Measurements from ENCODE around the gene CLDN16. TPM values are rescaled to one million over a fixed set of nuclear protein-coding genes. Genes with fewer than 3 reads are reported as not detected.

The CLDN16 gene
- total and polyA plus RNA-seq, 2 donors (not counting 1 experiment from before 2014, with no cell fraction given), result not detected

GRCh38 chr3:190375671-190376070 is 12.3 kb upstream of the CLDN16 start:
- H3K4me3 ChIP-seq (ENCODE audit: control extremely low read depth in 1 of 5, extremely low read depth in 1 of 5, insufficient read depth in 1 of 5, low read depth in 2 of 5, low read length in 4 of 5), result no peak overlapping the region
- no peaks in the 10 kb centered on the region for H3K79me2 ChIP-seq (ENCODE audit: control insufficient read depth, insufficient read depth, low read length)
- H3K36me3 ChIP-seq (replicated peaks in 1 of 2; ENCODE audit: control extremely low read depth in 1 of 2, control insufficient read depth in 1 of 2, extremely low read depth in 1 of 2, insufficient read depth in 2 of 2, low read length in 1 of 2), result no peaks in the 10 kb centered on the region
- H3K4me2 ChIP-seq (replicated peaks; ENCODE audit: low read depth, low read length, poor library complexity, severe bottlenecking), result no peak overlapping the region
- CTCF ChIA-PET, result no interaction called here
- Mint-ChIP-seq H3K27me3 (peaks cover 8% of the 10 kb centered on the region), H3K4me1 (no peaks in the 10 kb centered on the region), H3K4me3 (no peak overlapping the region), H3K27ac (no peak overlapping the region), H3K9me3 (ENCODE audit: insufficient read depth) (no peaks in the 10 kb centered on the region)
- H2AFZ ChIP-seq (ENCODE audit: insufficient read depth, low read depth, low read length, poor library complexity, severe bottlenecking), result no peak overlapping the region
- intact Hi-C loops (cut with micrococcal nuclease), result no loop called here
- WGBS (ENCODE audit: insufficient coverage), result 90% methylated on average over 1 of the region's 3 CpGs
- H4K20me1 ChIP-seq (ENCODE audit: control insufficient read depth, insufficient read depth, low read length, poor library complexity, severe bottlenecking), result no peaks in the 10 kb centered on the region
- POLR2A ChIA-PET, result no interaction called here
- no peaks in the 10 kb centered on the region for H3K27me3 ChIP-seq (replicated peaks in 1 of 4; ENCODE audit: control extremely low read depth in 1 of 4, control insufficient read depth in 3 of 4, insufficient read depth in 4 of 4, low read length in 3 of 4)
- DNase-seq, result no peak
- no peak for ATAC-seq (ENCODE audit: low read depth)
- no peak overlapping the region for H3K27ac ChIP-seq (ENCODE audit: low read length in 2 of 2)
- TF ChIP-seq EZH2 (IDR thresholded peaks at IDR 0.05; ENCODE audit: borderline replicate concordance, insufficient read depth, low read depth, low read length, poor library complexity, severe bottlenecking), result no peak
- TF ChIP-seq, protein P1, sequence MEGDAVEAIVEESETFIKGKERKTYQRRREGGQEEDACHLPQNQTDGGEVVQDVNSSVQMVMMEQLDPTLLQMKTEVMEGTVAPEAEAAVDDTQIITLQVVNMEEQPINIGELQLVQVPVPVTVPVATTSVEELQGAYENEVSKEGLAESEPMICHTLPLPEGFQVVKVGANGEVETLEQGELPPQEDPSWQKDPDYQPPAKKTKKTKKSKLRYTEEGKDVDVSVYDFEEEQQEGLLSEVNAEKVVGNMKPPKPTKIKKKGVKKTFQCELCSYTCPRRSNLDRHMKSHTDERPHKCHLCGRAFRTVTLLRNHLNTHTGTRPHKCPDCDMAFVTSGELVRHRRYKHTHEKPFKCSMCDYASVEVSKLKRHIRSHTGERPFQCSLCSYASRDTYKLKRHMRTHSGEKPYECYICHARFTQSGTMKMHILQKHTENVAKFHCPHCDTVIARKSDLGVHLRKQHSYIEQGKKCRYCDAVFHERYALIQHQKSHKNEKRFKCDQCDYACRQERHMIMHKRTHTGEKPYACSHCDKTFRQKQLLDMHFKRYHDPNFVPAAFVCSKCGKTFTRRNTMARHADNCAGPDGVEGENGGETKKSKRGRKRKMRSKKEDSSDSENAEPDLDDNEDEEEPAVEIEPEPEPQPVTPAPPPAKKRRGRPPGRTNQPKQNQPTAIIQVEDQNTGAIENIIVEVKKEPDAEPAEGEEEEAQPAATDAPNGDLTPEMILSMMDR (IDR thresholded peaks at IDR 0.05), result no peak
- H3K9me3 ChIP-seq (ENCODE audit: control extremely low read depth in 1 of 3, control insufficient read depth in 2 of 3, insufficient read depth in 1 of 3, low read length in 2 of 3), result no peaks in the 10 kb centered on the region
- H3K4me1 ChIP-seq (ENCODE audit: control insufficient read depth in 2 of 2, insufficient read depth in 2 of 2, low read length in 2 of 2), result no peaks in the 10 kb centered on the region
- H3K9ac ChIP-seq (ENCODE audit: low read length), result no peak overlapping the region

DNA sequence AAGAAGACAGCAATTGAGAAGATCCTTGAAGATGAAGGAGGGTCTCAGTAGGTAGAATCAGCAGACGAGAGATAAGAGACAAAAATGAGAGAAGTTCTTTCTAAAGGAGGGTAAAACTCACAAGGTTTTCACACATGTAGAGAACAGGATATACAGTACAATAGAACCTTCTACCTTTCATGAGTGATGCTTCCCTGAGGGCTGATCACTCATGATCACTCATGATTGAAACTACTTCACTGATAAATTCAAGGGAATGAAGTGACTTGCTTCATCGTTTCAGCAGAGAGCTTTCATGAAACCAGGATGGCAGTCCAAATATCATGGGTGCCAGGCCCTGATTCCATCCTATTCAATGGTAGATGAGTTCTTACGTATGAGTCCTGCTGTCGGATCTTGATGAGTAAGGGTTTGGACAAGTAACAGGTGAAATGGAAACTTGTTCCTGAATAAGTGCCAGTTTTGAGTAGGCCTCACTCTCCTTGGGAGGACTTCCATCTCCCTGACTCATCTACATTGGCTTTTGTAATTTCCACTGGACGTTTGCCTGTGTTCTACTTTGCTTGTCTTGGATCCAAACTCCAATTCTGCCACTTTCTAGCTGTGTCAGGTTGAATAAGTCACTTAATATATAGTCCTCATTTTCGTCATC is 9.6 kb upstream of the CLDN16 start:
- no peak for ATAC-seq (ENCODE audit: low read depth)
- Mint-ChIP-seq H3K9me3 (ENCODE audit: insufficient read depth) (no peaks in the 10 kb centered on the region), H3K4me3 (no peak overlapping the region), H3K27ac (no peak overlapping the region), H3K27me3 (peaks cover 8% of the 10 kb centered on the region), H3K4me1 (no peaks in the 10 kb centered on the region)
- no peak overlapping the region for H3K4me2 ChIP-seq (replicated peaks; ENCODE audit: low read depth, low read length, poor library complexity, severe bottlenecking)
- H3K36me3 ChIP-seq (replicated peaks in 1 of 2; ENCODE audit: control extremely low read depth in 1 of 2, control insufficient read depth in 1 of 2, extremely low read depth in 1 of 2, insufficient read depth in 2 of 2, low read length in 1 of 2), result no peaks in the 10 kb centered on the region
- intact Hi-C loops (cut with micrococcal nuclease), result no loop called here
- ChIA-PET CTCF (no interaction called here), POLR2A (no interaction called here)
- 93% methylated on average over 3 of the region's 6 CpGs for WGBS (ENCODE audit: insufficient coverage)
- H3K4me3 ChIP-seq (ENCODE audit: control extremely low read depth in 1 of 5, extremely low read depth in 1 of 5, insufficient read depth in 1 of 5, low read depth in 2 of 5, low read length in 4 of 5), result no peak overlapping the region
- H3K9ac ChIP-seq (ENCODE audit: low read length), result no peak overlapping the region
- H3K27me3 ChIP-seq (replicated peaks in 1 of 4; ENCODE audit: control extremely low read depth in 1 of 4, control insufficient read depth in 3 of 4, insufficient read depth in 4 of 4, low read length in 3 of 4), result no peaks in the 10 kb centered on the region
- no peak overlapping the region for H3K27ac ChIP-seq (ENCODE audit: low read length in 2 of 2)
- DNase-seq, result no peak
- no peak overlapping the region for H2AFZ ChIP-seq (ENCODE audit: insufficient read depth, low read depth, low read length, poor library complexity, severe bottlenecking)
- no peaks in the 10 kb centered on the region for H3K9me3 ChIP-seq (ENCODE audit: control extremely low read depth in 1 of 3, control insufficient read depth in 2 of 3, insufficient read depth in 1 of 3, low read length in 2 of 3)
- TF ChIP-seq, protein P1 (IDR thresholded peaks at IDR 0.05), result no peak
- TF ChIP-seq EZH2 (IDR thresholded peaks at IDR 0.05; ENCODE audit: borderline replicate concordance, insufficient read depth, low read depth, low read length, poor library complexity, severe bottlenecking), result no peak
- no peaks in the 10 kb centered on the region for H3K79me2 ChIP-seq (ENCODE audit: control insufficient read depth, insufficient read depth, low read length)
- no peaks in the 10 kb centered on the region for H3K4me1 ChIP-seq (ENCODE audit: control insufficient read depth in 2 of 2, insufficient read depth in 2 of 2, low read length in 2 of 2)
- H4K20me1 ChIP-seq (ENCODE audit: control insufficient read depth, insufficient read depth, low read length, poor library complexity, severe bottlenecking), result no peaks in the 10 kb centered on the region

Data from B cell (primary cell).